ENCODE measurements around the gene BICD1.

Gene BICD1

DNA sequence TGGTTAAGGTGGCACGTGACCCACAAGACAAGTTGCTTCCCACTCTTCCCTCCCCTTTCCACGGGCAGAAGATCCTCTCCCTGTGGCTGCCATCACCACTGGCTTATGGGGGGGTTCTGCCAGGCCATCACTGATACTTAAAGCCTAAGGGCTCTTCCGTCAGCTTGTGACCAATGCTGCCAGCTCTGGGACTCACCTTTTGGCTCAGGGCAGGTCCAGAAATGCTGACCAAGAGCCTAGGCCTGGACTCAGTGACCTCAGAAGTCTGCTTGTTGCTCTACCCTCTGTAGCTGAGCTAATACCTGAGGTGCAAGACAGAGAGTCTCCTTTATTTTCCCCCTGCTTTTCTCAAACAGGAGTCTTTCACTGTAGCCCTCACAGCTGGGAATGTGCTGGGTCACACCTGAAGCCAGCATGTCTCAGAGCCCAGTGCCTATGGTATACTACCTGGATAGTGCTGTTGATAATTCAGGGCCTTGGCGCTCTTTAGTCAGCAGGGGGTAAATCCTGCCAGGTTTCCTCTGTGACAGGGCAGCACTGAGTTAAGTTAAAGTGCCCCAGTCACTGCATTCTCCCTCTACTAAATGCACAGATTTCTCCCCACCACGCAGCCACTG lies 312.4 kb downstream of the BICD1 start:
- no peak for DNase-seq

DNA sequence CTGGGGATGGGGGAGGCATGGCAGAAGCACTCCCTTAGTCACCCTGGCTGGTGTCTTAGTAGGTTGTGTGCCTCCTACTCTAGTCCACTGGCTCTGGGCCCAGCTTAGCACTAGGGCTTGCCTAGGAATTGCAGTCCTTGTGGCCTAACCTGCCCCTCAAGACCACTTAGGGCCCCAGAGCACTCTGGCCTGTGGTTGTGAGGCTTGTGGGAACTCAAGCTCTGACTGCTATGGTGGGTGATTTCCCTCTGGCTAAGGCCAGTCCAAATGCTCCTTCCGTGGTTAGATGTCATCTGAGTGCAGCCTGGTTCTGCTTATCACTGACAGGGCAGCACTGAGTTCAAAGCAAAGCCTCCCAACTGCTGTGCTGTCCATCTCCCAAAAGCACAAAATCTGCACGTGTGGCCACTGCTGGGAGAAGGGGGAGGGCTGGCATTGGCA lies 312.9 kb downstream of the BICD1 start:
- DNase-seq = no peak

GRCh38 chr12:32420356-32420755 lies 313.7 kb downstream of the BICD1 start:
- DNase-seq = no peak

GRCh38 chr12:32423559-32423958 lies 316.9 kb downstream of the BICD1 start:
- DNase-seq = no peak

DNA sequence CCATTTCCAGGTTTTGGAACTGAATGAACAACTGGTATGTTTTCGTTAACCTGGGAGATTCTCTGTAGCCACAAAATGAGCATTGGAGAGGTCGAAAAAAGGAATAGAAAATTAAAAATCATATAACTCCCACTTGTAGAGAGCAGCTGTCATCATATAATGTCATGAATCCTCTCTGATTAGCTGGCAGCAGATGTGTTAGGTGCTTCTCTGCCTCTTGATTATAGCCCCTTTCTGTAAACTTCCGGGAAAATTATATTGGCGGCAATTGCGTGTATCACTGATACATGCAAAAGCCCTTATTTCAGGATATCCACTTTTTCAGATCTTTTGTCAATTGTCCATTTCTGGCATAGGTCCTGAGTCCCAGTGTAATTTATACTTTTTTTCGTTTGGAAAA lies 324.4 kb downstream of the BICD1 start:
- DNase-seq = peak; percentile 24
